ENCODE measurements around the gene PCDH18.
"Not testable (repeated sequence)": the region's sequence is repeated elsewhere in the genome, so short reads cannot be mapped to it uniquely, and the experiment has no call there.

PCDH18 gene

GRCh38 chr4:137531986-137532868 lies at the start of gene PCDH18:
PCDH18 (minus strand) TSS chr4:137532494; CDS start chr4:137532088, 406 bp downstream.
- DNase-seq (ENCODE audit: low read depth, low spot score): peak; percentile 98

DNA sequence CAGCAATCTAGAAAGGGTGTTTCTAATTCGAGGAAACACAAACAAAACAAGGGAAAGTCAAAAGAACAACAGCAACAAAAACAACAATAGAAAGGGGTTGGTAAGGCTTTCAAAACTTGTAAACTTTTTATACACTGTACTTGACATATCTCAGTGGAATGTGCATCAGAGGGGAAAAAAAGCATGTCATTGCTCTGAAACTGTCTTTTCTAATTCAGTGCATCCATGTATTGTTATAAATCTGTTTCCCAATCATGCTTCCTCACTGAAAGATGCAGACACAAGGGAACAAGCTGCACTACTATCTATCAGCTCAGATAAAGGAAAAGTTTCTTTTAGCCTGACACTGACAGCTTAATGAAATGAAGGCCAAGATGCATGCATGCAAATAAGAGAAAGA lies 44.2 kb upstream of the PCDH18 start:
- no peak for DNase-seq (ENCODE audit: low read depth, low spot score)

GRCh38 chr4:137572647-137573046 lies 40.4 kb upstream of the PCDH18 start:
- no peak for DNase-seq (ENCODE audit: low read depth, low spot score)

DNA sequence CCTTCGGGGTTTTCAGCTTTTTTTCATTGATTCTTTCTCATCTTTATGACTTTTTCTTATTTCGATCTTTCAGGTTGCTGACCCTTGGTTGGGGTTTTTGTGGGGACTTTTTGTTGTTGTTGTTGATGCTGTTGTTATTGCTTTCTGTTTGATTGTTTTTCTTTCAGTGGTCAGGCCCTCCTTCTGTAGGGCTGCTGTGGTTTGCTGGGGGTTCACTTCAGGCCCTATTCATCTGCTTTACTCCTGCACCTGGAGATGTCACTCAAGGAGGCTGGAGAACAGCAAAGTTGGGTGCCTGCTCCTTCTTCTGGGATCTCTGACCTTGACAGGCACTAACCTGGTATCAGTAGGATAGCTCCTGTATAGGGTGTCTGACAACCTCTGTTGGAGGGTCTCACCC lies 39.9 kb upstream of the PCDH18 start:
- no peak for DNase-seq (ENCODE audit: low read depth, low spot score)

GRCh38 chr4:137559801-137560200 lies 27.5 kb upstream of the PCDH18 start:
- DNase-seq (ENCODE audit: low read depth, low spot score): no peak

DNA sequence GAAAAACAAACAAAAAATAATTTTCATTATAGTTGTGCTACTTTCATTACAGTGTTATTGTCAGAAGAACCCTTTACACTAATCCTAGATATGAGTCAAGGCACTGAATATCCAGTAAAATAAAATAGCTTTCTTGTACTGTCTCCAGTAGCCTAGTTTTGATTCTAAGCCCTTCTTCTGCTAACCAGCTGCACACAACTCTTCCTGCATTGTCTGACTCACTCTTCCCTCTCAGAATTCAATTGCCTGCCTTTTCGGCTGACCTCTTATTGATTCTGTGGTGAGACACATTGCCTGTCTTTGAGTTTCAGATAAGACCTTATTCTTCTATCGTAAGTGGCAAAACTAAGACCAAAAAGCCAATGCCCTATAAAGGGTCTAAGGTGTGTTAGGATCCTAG lies 26.7 kb upstream of the PCDH18 start:
- DNase-seq (ENCODE audit: low read depth, low spot score): no peak

GRCh38 chr4:137545461-137545861 lies 13.2 kb upstream of the PCDH18 start:
- peak; percentile 71 for DNase-seq (ENCODE audit: low read depth, low spot score)

DNA sequence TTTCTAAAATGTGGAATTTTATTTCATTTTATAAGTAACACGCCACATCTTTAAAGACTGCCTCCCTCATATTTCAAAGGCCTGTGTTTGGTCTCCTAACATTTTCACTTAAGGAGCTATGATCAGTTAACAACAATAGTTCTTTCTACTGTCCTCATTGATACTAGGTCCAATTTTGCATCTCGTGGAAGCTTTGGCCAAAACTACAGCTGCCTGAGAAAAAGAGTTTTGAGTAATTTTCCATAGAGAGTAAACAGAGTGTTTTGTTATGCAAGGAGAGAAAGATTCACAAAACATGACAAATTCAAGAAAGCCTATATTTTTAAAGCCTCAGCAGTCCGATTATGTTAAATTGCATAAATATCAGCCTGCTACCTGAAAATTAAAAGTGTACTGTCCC lies 11.4 kb upstream of the PCDH18 start:
- DNase-seq (ENCODE audit: low read depth, low spot score): no peak

DNA sequence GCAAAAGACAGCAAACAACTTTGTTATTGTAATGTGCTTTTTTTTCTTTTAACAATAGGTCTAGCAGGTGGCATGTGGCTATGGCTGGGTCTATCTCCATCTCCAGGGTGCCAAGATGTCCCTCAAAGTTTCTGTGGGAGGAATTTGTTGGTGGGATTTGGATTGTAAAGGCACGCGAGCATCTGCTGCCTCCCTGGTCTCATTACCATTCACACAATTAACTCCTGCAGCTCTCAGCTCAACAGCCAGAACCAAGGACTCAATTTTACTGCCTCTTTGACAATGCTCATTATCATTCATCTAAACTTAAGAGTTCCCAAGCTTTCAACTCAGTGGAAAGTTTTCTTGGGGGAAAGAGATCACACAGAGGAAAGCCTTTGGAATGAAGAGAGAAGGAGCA lies 10.9 kb upstream of the PCDH18 start:
- no peak for DNase-seq (ENCODE audit: low read depth, low spot score)

GRCh38 chr4:137541876-137542646 lies 9.8 kb upstream of the PCDH18 start:
- no peak for DNase-seq (ENCODE audit: low read depth, low spot score)

GRCh38 chr4:137541181-137541580 lies 8.9 kb upstream of the PCDH18 start:
- DNase-seq (ENCODE audit: low read depth, low spot score): no peak

DNA sequence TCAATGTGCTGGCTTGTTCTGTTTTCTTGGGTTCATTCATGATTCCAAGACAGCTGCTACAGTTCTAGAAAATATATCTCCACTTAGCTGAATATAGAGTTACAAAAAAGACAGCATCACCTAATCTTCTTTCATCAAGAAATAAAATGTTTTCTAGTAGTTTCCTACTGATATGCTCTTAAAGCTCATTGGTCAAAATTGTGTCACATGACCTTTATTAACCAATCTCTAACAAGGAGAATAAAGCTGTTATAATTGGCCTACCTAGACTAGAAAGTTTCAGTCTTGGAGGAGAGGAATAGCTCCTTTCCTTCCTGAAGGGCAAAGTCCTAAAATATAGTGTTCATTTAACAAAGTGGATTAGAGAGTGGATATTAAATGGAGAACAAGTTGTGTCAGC lies 8.1 kb upstream of the PCDH18 start:
- no peak for DNase-seq (ENCODE audit: low read depth, low spot score)

- DNase-seq (ENCODE audit: low read depth, low spot score): no peak
These were observed 6.2 kb upstream of the PCDH18 start for GRCh38 chr4:137538526-137538925.

DNA sequence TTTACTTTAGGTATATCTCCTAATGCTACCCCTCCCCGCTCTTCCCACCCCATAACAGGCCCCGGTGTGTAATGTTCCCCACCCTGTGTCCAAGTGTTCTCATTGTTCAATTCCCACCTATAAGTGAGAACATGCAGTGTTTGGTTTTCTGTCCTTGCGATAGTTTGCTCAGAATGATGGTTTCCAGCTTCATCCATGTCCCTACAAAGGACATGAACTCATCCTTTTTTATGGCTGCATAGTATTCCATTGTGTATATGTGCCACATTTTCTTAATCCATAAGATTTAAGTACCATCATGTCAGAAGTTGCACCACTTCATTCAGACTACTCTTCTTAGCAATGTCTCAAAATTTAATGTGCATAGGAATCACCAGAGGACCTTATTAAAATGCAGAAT lies 5.5 kb upstream of the PCDH18 start:
- not testable (repeated sequence) for DNase-seq (ENCODE audit: low read depth, low spot score)

DNA sequence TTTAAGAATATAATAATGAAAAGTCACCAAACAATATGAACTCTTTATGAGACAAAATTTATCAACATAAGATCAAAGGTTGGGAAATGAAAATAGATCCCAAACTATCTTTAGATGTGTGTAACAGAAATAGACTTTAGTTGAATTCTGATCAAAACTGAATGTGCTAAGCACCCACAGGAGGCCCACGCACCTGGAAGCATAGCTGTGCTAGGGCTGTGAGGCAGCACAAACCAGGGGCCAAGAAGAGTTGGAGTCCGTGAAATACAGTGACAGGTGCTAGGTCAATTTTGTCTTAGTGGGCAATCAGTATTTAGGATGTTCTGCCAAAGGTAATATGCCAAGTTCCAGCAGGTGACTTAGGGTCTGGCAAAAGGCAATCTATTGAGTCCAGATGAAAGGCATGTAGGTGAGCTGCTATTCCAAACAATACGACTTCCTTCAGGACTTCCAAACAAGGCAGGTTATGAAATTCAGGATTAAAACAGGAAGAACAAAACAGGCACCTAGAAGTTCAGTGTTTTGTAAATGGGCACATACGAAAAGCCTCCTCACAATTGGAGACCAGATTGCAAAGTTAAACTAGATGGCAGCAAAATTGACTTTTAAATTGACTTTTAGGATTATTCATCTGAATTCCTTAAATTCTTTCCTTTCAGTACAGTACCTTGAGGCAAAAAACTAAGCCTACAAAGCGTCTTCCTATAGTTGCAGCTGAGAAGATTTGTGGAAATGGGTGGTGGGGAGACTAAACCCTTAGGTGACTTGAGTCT lies 4.7 kb upstream of the PCDH18 start:
- no peak for DNase-seq (ENCODE audit: low read depth, low spot score)

- DNase-seq (ENCODE audit: low read depth, low spot score): no peak
These were observed 3.4 kb upstream of the PCDH18 start for GRCh38 chr4:137535718-137536117.

GRCh38 chr4:137534516-137534915 lies 2.2 kb upstream of the PCDH18 start:
- no peak for DNase-seq (ENCODE audit: low read depth, low spot score)

DNA sequence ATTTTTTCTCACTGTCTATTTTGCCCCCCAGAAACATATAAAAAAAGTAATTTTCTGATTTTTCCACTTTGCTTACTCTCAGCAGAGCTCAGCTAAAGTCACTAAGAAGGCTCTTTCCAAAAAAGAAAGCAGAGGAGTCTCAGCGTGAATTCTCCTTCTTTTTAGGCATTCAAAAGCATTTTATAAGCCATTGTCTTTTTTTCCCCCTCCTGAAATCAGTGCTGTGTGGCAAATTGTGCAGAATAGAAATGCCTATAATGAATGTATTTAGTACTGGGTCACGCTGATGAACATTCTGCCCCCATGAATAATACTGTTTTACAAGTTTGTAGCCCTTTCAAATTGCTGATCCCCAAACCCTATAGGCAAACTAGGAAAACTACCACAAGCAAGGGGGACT lies 1.6 kb upstream of the PCDH18 start:
- no peak for DNase-seq (ENCODE audit: low read depth, low spot score)

DNA sequence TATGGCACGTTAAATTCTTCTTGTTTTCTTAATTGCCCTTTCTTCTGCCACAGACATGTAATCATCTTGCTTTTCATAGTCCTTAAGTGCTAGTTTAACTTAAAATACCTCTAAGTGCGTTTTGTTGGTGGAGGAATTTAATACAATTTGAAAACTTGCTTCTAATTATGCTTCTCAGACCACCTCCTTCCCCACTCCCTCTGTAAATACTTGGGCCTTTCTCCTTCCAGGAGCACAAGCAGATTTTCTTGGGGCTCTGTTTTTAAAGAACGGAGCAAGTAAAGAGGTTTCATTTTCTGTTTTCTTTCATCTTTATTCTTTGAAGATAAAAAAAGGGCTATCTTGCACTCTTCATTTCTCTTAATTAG lies 559 bp upstream of the PCDH18 start:
- DNase-seq (ENCODE audit: low read depth, low spot score): no peak

GRCh38 chr4:137531168-137531985 lies 917 bp downstream of the PCDH18 start:
- DNase-seq (ENCODE audit: low read depth, low spot score): no peak

GRCh38 chr4:137530176-137530575 lies 2.1 kb downstream of the PCDH18 start:
- no peak for DNase-seq (ENCODE audit: low read depth, low spot score)
